GM12878 (cell line): Measurements from ENCODE around the gene TMEM18. TPM values are rescaled to one million over a fixed set of nuclear protein-coding genes. Genes with fewer than 3 reads are reported as not detected.

Experiments used
- ATAC-seq: fragments of 200-7000 bp; cut with Tn5 transposase; 3 replicates; pipeline ENCODE4 v1.9.1; 2020; ENCODE audit warnings: mild to moderate bottlenecking, moderate library complexity
- BruUV-seq: library from RNA; stranded (reverse); fragments of 400-500 nt; replicated peaks from 2 replicates; lab custom pipeline; 2021; lab: Mats Ljungman, UMichigan
- CTCF ChIA-PET: fragments of 300-600 bp; sonication (Branson Sonifier 250); formaldehyde crosslinking; extraction: SDS; loops from one replicate; lab custom pipeline; 2021; ENCODE audit warnings: inconsistent platforms; lab: Yijun Ruan, JAX
- POLR2A ChIA-PET: fragments of 350-600 bp; formaldehyde crosslinking; extraction: SDS; loops from one replicate; lab custom pipeline; 2021; ENCODE audit warnings: inconsistent platforms; lab: Charles Lee
- RAD21 ChIA-PET: fragments of 300-600 bp; sonication (Branson Sonifier 250); formaldehyde crosslinking; loops from one replicate; lab custom pipeline; 2023; ENCODE audit warnings: antibody characterized with exemption; ENCODE audit not compliant: unreplicated experiment; lab: Charles Lee
- SMC1A ChIA-PET: fragments of 300-600 bp; sonication (Branson Sonifier 250); formaldehyde crosslinking; loops from one replicate; lab custom pipeline; 2023; ENCODE audit not compliant: unreplicated experiment, uncharacterized antibody; lab: Charles Lee
- DNase-seq: peaks from one replicate; pipeline ENCODE4 v3.0.0-alpha.2; 2011; ENCODE audit warnings: low read depth, low spot score
- FAIRE-seq: peaks from 3 replicates; lab custom pipeline; 2011; peaks lifted over from hg19 to GRCh38; lab: Jason Lieb, UNC
- H2AFZ ChIP-seq: 2 replicates; pipeline ENCODE4 v1.6.0; 2011; ENCODE audit warnings: low read depth, low read length, control low read depth; ENCODE audit not compliant: control insufficient read depth
- H3K27ac ChIP-seq: 2 replicates; pipeline ENCODE4 v1.5.1; 2011; ENCODE audit warnings: control low read depth; ENCODE audit not compliant: control insufficient read depth, insufficient read depth
- H3K27me3 ChIP-seq, 2 experiments: replicated peaks in 1 of 2; 2 replicates each; pipeline versions ENCODE4 v1.6.0 to v1.6.1; 2011; ENCODE audit warnings: low read length in 1 of 2; ENCODE audit not compliant: control insufficient read depth in 2 of 2, insufficient read depth in 2 of 2
- H3K36me3 ChIP-seq, 2 experiments: 2 replicates each; pipeline ENCODE4 v1.5.1; 2011; ENCODE audit warnings: low read length in 1 of 2; ENCODE audit not compliant: control insufficient read depth in 2 of 2, insufficient read depth in 2 of 2
- H3K4me1 ChIP-seq: 2 replicates; pipeline ENCODE4 v1.6.1; 2011; ENCODE audit warnings: mild to moderate bottlenecking, low read length, moderate library complexity, mixed read lengths; ENCODE audit not compliant: control insufficient read depth, insufficient read depth
- H3K4me2 ChIP-seq: 2 replicates; pipeline ENCODE4 v1.6.0; 2011; ENCODE audit warnings: control low read depth; ENCODE audit not compliant: control insufficient read depth, insufficient read depth
- H3K4me3 ChIP-seq: fragments of 200-600 bp; sonication (generic); 2 replicates; pipeline ENCODE4 v1.5.1; 2016
- H3K79me2 ChIP-seq: 2 replicates; pipeline ENCODE4 v1.6.0; 2011; ENCODE audit warnings: low read length; ENCODE audit not compliant: control insufficient read depth, insufficient read depth
- H3K9ac ChIP-seq: 2 replicates; pipeline ENCODE4 v1.8.0; 2011; ENCODE audit warnings: low read length, control low read depth, mixed read lengths; ENCODE audit not compliant: control insufficient read depth, insufficient read depth
- H3K9me3 ChIP-seq: replicated peaks from 3 replicates; pipeline ENCODE4 v1.5.1; 2011; ENCODE audit warnings: mild to moderate bottlenecking, low read length; ENCODE audit not compliant: control insufficient read depth, insufficient read depth
- H4K20me1 ChIP-seq: 2 replicates; pipeline ENCODE4 v1.6.0; 2011; ENCODE audit not compliant: control insufficient read depth, insufficient read depth
- GATAD2B ChIP-seq: fragments of 450-650 bp; conservative IDR thresholded peaks from 2 replicates; pipeline ENCODE4 v1.6.1; 2017; ENCODE audit warnings: low read depth, mild to moderate bottlenecking, moderate library complexity
- IKZF2 ChIP-seq, 2 experiments: fragments of 450-650 bp; IDR thresholded peaks; 2 replicates each; pipeline ENCODE4 v1.6.1; 2017; ENCODE audit warnings: mild to moderate bottlenecking in 2 of 2, moderate library complexity in 2 of 2
- MYC ChIP-seq: IDR thresholded peaks from 2 replicates; pipeline ENCODE4 v1.6.1; 2011; ENCODE audit warnings: mild to moderate bottlenecking, low read length, moderate library complexity, inconsistent platforms; ENCODE audit not compliant: insufficient read depth, insufficient replicate concordance, insufficient read length, severe bottlenecking
- ZNF217 ChIP-seq: fragments of 450-650 bp; IDR thresholded peaks from 2 replicates; pipeline ENCODE4 v1.6.1; 2017; ENCODE audit warnings: antibody characterized with exemption, mild to moderate bottlenecking
- in situ Hi-C: fragments of 300-500 bp; cut with MboI; formaldehyde crosslinking; loops from 9 replicates; pipeline ENCODE4 v1.14.3; 2018; ENCODE audit warnings: mixed read lengths
- intact Hi-C: fragments of 100-400 bp; cut with micrococcal nuclease; formaldehyde crosslinking; loops from one replicate; pipeline ENCODE4 v1.14.2; 2022; ENCODE audit not compliant: unreplicated experiment
- polyA plus RNA-seq, 11 experiments: library from polyadenylated mRNA; depleted of rRNA in 4 of 11; unstranded in 6 of 11; stranded (reverse) in 5 of 11; fragments of >200 nt; fragmentation: Nextera tagmentation in 4 of 11; fragmentation: Illumina TruSeq in 1 of 11; extraction: Ambion mirVana in 4 of 11; extraction: Trizol in 1 of 11; gene quantifications; 1 replicate in 1 of 11; 2 replicates in 10 of 11; pipeline versions ENCODE4 v1.2.1 to v1.2.3, GENCODE V29; 2011 to 2016; ENCODE audit warnings: inconsistent platforms in 2 of 11, missing spikeins in 2 of 11, low read depth in 1 of 11
- total RNA-seq, 4 experiments: library from RNA; depleted of rRNA in 3 of 4; stranded (reverse); fragments of >200 nt in 3 of 4; fragmentation: Illumina TruSeq in 1 of 4; extraction: Trizol in 1 of 4; gene quantifications; 2 replicates each; pipeline versions ENCODE4 v1.2.1 to v1.2.3, GENCODE V29; 2013 to 2021
- TF ChIP-seq, protein P1 (sequence below): fragments of 450-650 bp; formaldehyde crosslinking; IDR thresholded peaks from 2 replicates; pipeline ENCODE4 v1.4.0; 2022; ENCODE audit warnings: mild to moderate bottlenecking, moderate library complexity
- TF ChIP-seq, protein P2 (sequence below): fragments of 450-650 bp; IDR thresholded peaks from 2 replicates; pipeline ENCODE4 v1.6.1; 2017; ENCODE audit warnings: mild to moderate bottlenecking, moderate library complexity

TMEM18 gene
- total and polyA plus RNA-seq, 10 of the 15 experiments (the other 5 are each of a cell fraction or from before 2014, with no cell fraction given): 11.2 to 56.3 (median 26.0) TPM

DNA sequence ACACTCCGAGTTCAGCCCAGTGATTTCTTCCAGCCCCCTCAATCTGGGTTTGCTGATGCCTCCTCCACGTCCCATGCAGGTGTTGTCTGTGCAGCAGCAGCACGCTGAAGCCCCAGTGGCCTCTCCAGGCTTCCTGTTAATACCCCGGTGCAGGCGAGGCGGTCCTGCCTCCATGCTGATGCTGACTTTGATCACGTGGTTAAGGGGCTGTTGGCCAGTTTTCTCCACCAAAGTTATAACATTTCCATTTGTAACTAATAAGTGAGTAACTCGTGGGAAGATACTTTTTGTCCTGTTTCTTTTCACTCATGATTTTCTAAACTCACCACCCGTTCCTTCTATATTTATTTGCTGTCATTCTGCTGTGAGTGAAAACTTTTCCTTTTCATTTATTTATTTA is 42.5 kb upstream of the TMEM18 start (continued):
- TF ChIP-seq, protein P1, sequence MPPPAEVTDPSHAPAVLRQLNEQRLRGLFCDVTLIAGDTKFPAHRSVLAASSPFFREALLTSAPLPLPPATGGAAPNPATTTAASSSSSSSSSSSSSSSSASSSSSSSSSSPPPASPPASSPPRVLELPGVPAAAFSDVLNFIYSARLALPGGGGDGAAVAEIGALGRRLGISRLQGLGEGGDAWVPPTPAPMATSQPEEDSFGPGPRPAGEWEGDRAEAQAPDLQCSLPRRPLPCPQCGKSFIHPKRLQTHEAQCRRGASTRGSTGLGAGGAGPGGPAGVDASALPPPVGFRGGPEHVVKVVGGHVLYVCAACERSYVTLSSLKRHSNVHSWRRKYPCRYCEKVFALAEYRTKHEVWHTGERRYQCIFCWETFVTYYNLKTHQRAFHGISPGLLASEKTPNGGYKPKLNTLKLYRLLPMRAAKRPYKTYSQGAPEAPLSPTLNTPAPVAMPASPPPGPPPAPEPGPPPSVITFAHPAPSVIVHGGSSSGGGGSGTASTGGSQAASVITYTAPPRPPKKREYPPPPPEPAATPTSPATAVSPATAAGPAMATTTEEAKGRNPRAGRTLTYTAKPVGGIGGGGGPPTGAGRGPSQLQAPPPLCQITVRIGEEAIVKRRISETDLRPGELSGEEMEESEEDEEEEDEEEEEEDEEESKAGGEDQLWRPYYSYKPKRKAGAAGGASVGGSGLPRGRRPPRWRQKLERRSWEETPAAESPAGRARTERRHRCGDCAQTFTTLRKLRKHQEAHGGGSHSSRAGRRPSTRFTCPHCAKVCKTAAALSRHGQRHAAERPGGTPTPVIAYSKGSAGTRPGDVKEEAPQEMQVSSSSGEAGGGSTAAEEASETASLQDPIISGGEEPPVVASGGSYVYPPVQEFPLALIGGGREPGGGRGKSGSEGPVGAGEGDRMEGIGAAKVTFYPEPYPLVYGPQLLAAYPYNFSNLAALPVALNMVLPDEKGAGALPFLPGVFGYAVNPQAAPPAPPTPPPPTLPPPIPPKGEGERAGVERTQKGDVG (CRISPR knock-in tag): no peak
- TF ChIP-seq IKZF2 (IDR thresholded peaks at IDR 0.05) (no peak), MYC (no peak), GATAD2B (no peak), ZNF217 (no peak)

DNA sequence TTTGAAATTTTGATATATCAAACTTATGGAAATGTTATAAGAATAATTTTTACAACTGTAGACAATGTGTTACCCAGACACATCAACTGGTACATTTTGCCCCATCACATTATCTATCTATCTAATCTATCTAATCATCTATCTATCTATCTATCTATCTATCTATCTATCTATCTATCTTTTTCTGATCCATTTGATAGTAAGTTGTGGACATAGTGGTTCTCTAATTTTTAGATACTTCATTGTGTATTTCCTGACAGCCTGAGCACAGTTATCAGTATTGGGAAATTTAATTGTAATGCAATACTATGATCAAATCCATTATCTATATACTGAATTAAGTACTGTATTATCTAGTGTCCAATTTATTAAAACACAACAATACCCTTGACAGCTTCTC is 42.0 kb upstream of the TMEM18 start:
- intact Hi-C loops: loop anchor here (10.0 kb wide), 1 partner anchor 426 kb away; no protein-coding TSS in a partner anchor
- TF ChIP-seq, protein P2, sequence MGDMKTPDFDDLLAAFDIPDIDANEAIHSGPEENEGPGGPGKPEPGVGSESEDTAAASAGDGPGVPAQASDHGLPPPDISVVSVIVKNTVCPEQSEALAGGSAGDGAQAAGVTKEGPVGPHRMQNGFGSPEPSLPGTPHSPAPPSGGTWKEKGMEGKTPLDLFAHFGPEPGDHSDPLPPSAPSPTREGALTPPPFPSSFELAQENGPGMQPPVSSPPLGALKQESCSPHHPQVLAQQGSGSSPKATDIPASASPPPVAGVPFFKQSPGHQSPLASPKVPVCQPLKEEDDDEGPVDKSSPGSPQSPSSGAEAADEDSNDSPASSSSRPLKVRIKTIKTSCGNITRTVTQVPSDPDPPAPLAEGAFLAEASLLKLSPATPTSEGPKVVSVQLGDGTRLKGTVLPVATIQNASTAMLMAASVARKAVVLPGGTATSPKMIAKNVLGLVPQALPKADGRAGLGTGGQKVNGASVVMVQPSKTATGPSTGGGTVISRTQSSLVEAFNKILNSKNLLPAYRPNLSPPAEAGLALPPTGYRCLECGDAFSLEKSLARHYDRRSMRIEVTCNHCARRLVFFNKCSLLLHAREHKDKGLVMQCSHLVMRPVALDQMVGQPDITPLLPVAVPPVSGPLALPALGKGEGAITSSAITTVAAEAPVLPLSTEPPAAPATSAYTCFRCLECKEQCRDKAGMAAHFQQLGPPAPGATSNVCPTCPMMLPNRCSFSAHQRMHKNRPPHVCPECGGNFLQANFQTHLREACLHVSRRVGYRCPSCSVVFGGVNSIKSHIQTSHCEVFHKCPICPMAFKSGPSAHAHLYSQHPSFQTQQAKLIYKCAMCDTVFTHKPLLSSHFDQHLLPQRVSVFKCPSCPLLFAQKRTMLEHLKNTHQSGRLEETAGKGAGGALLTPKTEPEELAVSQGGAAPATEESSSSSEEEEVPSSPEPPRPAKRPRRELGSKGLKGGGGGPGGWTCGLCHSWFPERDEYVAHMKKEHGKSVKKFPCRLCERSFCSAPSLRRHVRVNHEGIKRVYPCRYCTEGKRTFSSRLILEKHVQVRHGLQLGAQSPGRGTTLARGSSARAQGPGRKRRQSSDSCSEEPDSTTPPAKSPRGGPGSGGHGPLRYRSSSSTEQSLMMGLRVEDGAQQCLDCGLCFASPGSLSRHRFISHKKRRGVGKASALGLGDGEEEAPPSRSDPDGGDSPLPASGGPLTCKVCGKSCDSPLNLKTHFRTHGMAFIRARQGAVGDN: no peak
- no peak for DNase-seq
- Histone ChIP-seq H3K27ac (no peak overlapping the region), H3K36me3 (no peaks in the 10 kb centered on the region), H3K27me3 (0 out of 4 replicates have a peak, but pooled peaks cover 0 to 3% of the 10 kb centered on the region in 2 experiments), H3K79me2 (no peaks in the 10 kb centered on the region), H3K9ac (no peak overlapping the region), H3K9me3 (no peaks in the 10 kb centered on the region), H4K20me1 (no peaks in the 10 kb centered on the region), H3K4me1 (peaks cover 11% of the 10 kb centered on the region), H3K4me2 (no peak overlapping the region), H3K4me3 (no peak overlapping the region), H2AFZ (no peak overlapping the region)
- ChIA-PET POLR2A (no interaction called here), CTCF (no interaction called here), SMC1A (no interaction called here), RAD21 (no interaction called here)
- no TSS peak for BruUV-seq
- FAIRE-seq: no peak
- in situ Hi-C loops: loop anchor here (5.0 kb wide), 1 partner anchor 833 kb away; no protein-coding TSS in a partner anchor
- no peak for ATAC-seq
